GM18505 (cell line): Measurements from ENCODE around the gene DYNLT2.

Experiments used
- ATAC-seq: cut with Tn5 transposase; IDR thresholded peaks from one replicate; pipeline ENCODE4 v1.9.1; 2021; ENCODE audit not compliant: unreplicated experiment
- POLR2A ChIP-seq: IDR thresholded peaks from 4 replicates; pipeline ENCODE4 v1.6.1; 2011; ENCODE audit warnings: borderline replicate concordance; ENCODE audit not compliant: insufficient read depth, insufficient read length; ENCODE audit errors: extremely low read depth

Gene DYNLT2

GRCh38 chr6:169726963-169727362 lies 24.4 kb downstream of the DYNLT2 start:
- no peak for TF ChIP-seq POLR2A
- ATAC-seq: no peak

GRCh38 chr6:169726049-169726400 lies 25.3 kb downstream of the DYNLT2 start:
- no peak for TF ChIP-seq POLR2A
- no peak for ATAC-seq

GRCh38 chr6:169725125-169726048 lies 26.0 kb downstream of the DYNLT2 start:
- no peak for ATAC-seq
- no peak for TF ChIP-seq POLR2A

GRCh38 chr6:169724494-169725124 lies 26.8 kb downstream of the DYNLT2 start, which contains the start of gene PHF10:
Gene PHF10, minus strand, starts transcription at chr6:169724500. Its CDS starts 569 bp downstream, at chr6:169723931.
- ATAC-seq: peak; percentile 50
- peak; percentile 30 for TF ChIP-seq POLR2A

GRCh38 chr6:169723991-169724493 lies 27.3 kb downstream of the DYNLT2 start:
- ATAC-seq: peak; percentile 41
- TF ChIP-seq POLR2A: peak; percentile 29

- TF ChIP-seq POLR2A: no peak
- peak; percentile 35 for ATAC-seq
These were observed 28.0 kb downstream of the DYNLT2 start for GRCh38 chr6:169723200-169723909.

- ATAC-seq: no peak
- TF ChIP-seq POLR2A: no peak
These were observed 28.8 kb downstream of the DYNLT2 start for GRCh38 chr6:169722362-169723199.

- ATAC-seq: no peak
- no peak for TF ChIP-seq POLR2A
These were observed 31.0 kb downstream of the DYNLT2 start for GRCh38 chr6:169720207-169720855.

- no peak for TF ChIP-seq POLR2A
These were observed 32.3 kb downstream of the DYNLT2 start for GRCh38 chr6:169719117-169719516.

GRCh38 chr6:169714595-169714994 lies 36.8 kb downstream of the DYNLT2 start:
- ATAC-seq: no peak
- no peak for TF ChIP-seq POLR2A

More at GRCh38 chr6:169719117-169719516, 32.3 kb downstream of the DYNLT2 start:
- ATAC-seq: no peak

GRCh38 chr6:169714178-169714577 lies 37.2 kb downstream of the DYNLT2 start:
- no peak for TF ChIP-seq POLR2A
- ATAC-seq: no peak

GRCh38 chr6:169710009-169710408 lies 41.4 kb downstream of the DYNLT2 start:
- no peak for TF ChIP-seq POLR2A
- ATAC-seq: no peak
